Measurements from ENCODE around the gene FAM120C.

FAM120C gene

GRCh38 chrX:54076903-54077302 is 106.2 kb downstream of the FAM120C start:
- no peak overlapping the region for H3K27ac ChIP-seq
- TF ChIP-seq CTCF (conservative IDR thresholded peaks at IDR 0.05) (no peak), ZFX (IDR thresholded peaks at IDR 0.05) (no peak)

DNA sequence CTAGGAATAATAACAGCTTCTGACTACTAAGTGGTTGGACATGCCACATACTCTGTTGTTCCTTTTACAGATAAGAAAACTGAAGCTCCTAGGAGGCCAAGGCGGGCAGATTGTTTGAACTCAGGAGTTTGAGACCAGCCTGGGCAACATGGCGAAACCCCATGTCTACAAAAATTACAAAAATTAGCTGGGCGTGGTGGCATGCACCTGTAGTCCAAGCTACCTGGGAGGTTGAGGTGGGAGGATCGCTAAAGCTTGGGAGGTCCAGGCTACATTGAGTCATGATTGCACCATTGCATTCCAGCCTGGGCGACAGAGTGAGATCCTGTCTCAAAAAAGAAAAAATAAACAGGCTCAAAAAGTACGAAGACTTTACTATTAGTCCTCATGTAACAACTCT is 108.2 kb downstream of the FAM120C start:
- H3K27ac ChIP-seq = no peak overlapping the region
- TF ChIP-seq CTCF (conservative IDR thresholded peaks at IDR 0.05) (no peak), ZFX (IDR thresholded peaks at IDR 0.05) (no peak)

- TF ChIP-seq ZFX (IDR thresholded peaks at IDR 0.05) = no peak
- TF ChIP-seq CTCF (conservative IDR thresholded peaks at IDR 0.05) = no peak
- H3K27ac ChIP-seq = no peak overlapping the region
Measured at GRCh38 chrX:54067766-54068165, 115.3 kb downstream of the FAM120C start.

DNA sequence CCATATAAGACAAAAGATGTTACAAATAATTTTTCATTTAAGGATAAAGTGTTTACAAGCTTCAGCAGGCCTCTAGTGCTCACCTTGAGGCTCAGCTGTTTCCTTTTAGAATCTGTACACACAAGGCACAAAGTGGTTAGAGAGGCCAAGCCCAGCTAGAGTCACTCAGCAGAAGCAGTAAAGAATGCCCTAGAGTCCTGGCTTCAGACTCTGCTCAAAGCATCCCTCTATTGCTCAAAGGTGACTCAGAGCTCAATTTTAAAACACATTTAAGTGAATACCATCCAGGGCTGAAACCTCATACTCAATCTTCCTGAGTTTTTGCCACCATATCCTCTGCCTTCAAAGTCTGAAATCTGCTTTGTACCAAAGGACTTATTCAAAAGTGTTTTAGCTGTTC is 116.2 kb downstream of the FAM120C start:
- TF ChIP-seq ZFX (IDR thresholded peaks at IDR 0.05) (no peak), CTCF (conservative IDR thresholded peaks at IDR 0.05) (no peak)
- no peak overlapping the region for H3K27ac ChIP-seq

DNA sequence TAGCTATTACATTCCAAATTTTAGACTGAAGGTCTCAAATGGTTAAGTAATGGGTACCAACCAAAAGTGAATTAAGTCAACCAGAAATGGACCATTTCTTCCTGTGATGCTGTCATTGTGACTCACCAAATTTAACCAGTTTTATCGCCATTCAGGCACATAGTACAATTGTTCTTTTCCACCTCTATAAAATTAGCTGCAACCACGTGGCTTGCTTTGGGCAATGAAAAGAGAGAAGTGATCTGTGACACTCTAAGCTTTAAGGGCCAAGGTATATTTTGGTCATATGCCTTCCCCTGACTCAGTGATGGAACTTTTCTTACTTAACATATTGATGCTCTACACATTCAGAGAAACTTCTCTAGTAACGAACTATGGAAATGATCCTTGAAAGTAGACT is 118.5 kb downstream of the FAM120C start:
- H3K27ac ChIP-seq = no peak overlapping the region
- TF ChIP-seq CTCF (conservative IDR thresholded peaks at IDR 0.05) (no peak), ZFX (IDR thresholded peaks at IDR 0.05) (no peak)

DNA sequence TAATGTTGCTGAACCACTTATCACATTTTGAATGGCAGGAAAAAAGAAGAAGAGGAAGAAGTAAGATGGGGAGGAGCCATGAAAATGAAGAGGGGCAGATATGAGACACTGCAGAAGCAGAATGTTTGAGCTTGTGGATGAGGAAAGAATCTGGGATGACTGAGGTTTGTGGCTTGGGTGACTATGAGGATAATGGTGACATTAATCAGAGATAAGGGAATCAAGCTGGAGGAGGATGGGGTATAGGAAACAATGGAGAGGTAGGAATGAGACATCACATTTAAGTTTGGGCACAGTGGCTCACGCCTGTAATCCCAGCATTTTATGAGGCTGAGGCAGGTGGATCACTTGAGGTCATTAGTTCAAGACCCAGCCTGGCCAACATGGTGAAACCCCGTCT is 119.7 kb downstream of the FAM120C start:
- TF ChIP-seq ZFX (IDR thresholded peaks at IDR 0.05) = no peak
- TF ChIP-seq CTCF (conservative IDR thresholded peaks at IDR 0.05) = no peak
- H3K27ac ChIP-seq = no peak overlapping the region

GRCh38 chrX:54049801-54050200 is 133.3 kb downstream of the FAM120C start:
- H3K27ac ChIP-seq = peak overlapping the region; percentile 43
- TF ChIP-seq CTCF (conservative IDR thresholded peaks at IDR 0.05) = no peak
- no peak for TF ChIP-seq ZFX (IDR thresholded peaks at IDR 0.05)
